Heart right ventricle (tissue), 16 donors: ENCODE measurements around the gene OR6B2. TPM values are rescaled to one million over a fixed set of nuclear protein-coding genes. Genes with fewer than 3 reads are reported as not detected.
A peak's percentile ranks its signal among the peaks of the same experiment; 100 is the strongest.

Source experiments
- ATAC-seq, 8 donors: fragments of 200-7000 bp; cut with Tn5 transposase; one replicate each; pipeline ENCODE4 v1.9.1; 2020; ENCODE audit warnings: mild to moderate bottlenecking in 8 of 8, moderate library complexity in 8 of 8, moderate number of reproducible peaks in 1 of 8
- DNase-seq, 2 donors: peaks; one replicate each; pipeline ENCODE4 v3.0.0-alpha.2; 2020
- H3K27ac ChIP-seq, 10 donors: fragments of 200-600 bp; sonication (generic) in 2 of 10; one replicate each; pipeline versions ENCODE4 v1.5.0 to v1.8.0; 2020 to 2022; ENCODE audit warnings: mild to moderate bottlenecking in 3 of 10
- H3K27me3 ChIP-seq, 7 donors: fragments of 200-600 bp; one replicate each; pipeline ENCODE4 v1.8.0; 2021 to 2022; ENCODE audit warnings: mild to moderate bottlenecking in 2 of 7
- H3K36me3 ChIP-seq, 9 donors: fragments of 200-600 bp; sonication (generic) in 1 of 9; one replicate each; pipeline versions ENCODE4 v1.5.0 to v1.8.0; 2020 to 2022; ENCODE audit warnings: mild to moderate bottlenecking in 2 of 9
- H3K4me1 ChIP-seq, 9 donors: fragments of 200-600 bp; sonication (generic) in 1 of 9; one replicate each; pipeline versions ENCODE4 v1.5.0 to v1.8.0; 2020 to 2022; ENCODE audit warnings: mild to moderate bottlenecking in 4 of 9
- H3K4me3 ChIP-seq, 10 donors: fragments of 200-600 bp; sonication (generic) in 2 of 10; one replicate each; pipeline versions ENCODE4 v1.5.0 to v1.8.0; 2020 to 2022; ENCODE audit warnings: mild to moderate bottlenecking in 7 of 10, moderate library complexity in 2 of 10
- H3K9me3 ChIP-seq, 11 donors: fragments of 200-600 bp in 10 of 11; sonication (generic) in 2 of 11; one replicate each; pipeline versions ENCODE4 v1.5.0 to v1.8.0; 2013 to 2022; ENCODE audit warnings: mild to moderate bottlenecking in 2 of 11, control low read depth in 1 of 11, moderate library complexity in 1 of 11
- CTCF ChIP-seq, 9 donors: fragments of 200-600 bp; sonication (generic) in 2 of 9; IDR thresholded peaks; one replicate each; pipeline versions ENCODE4 v1.5.0 to v1.8.0; 2021 to 2022; ENCODE audit warnings: antibody characterized with exemption in 9 of 9, mild to moderate bottlenecking in 5 of 9, moderate library complexity in 1 of 9
- WGBS, 2 donors: extraction: QIAGEN DNeasy Blood & Tissue Kit; methylation state at CpG; one replicate each; pipeline ENCODE4 v1.1.7; 2013; ENCODE audit warnings: inconsistent platforms in 1 of 2; 5-methylcytosine and 5-hydroxymethylcytosine counted together
- intact Hi-C, 10 donors: fragments of 100-400 bp; cut with DNase I; formaldehyde crosslinking; loops; one replicate each; pipeline versions ENCODE4 v1.11.1 to v1.14.2; 2022
- polyA plus RNA-seq, 2 donors: library from polyadenylated mRNA; stranded (reverse); fragments of 200-250 nt; gene quantifications; one replicate each; pipeline ENCODE4 v1.2.3, GENCODE V29; 2013
- total RNA-seq, 10 donors: library from RNA; stranded (reverse); fragmentation: NEBNext Ultra II Directional in 3 of 10; extraction: Animal tissue kit (Norgen Biotek cat#: 25700) in 3 of 10; gene quantifications; one replicate each; pipeline versions ENCODE4 v1.2.1 to v1.2.4, GENCODE V29; 2021 to 2023
- donor health status: Arrhythmogenic right ventricular cardiomyopathy.
- donor health status: ischemic (EF 13 %, LVEDD 7.1; RV severe dilation, severe dysfunction).
- donor health status: healthy with polysubstance abuse.
- donor health status: DM: no; HTN: yes; CAD: no.
- donor health status: DM: no; HTN: no; CAD: no.
- donor health status: ischemic (EF 25% LVEDD 6.9; RV normal size, moderate dysfunction).
- donor health status: ischemic (EF 25% LVEDD 5.7; RV mildly dilated, moderate dysfunction).
- donor health status: healthy.
- donor health status: DM: yes; HTN: yes; CAD: no.
- donor health status: Ischemic cardiomyopathy.
- donor health status: ischemic (EF 35%, LVEDD 5.7; RV mildly dilated, moderate dysfunction).
- donor health status: nonischemic (EF 11% LVEDD 7.7; RV severe dilation, severe dysfunction).
- donor health status: DM: yes; HTN: yes; CAD: no.
- donor health status: PGD.
- donor health status: ischemic (EF 29% LVEDD 5.4; RV normal size, mild dysfunction).
- donor health status: nonischemic (EF 23%, LVEDD 6.1; RV moderate dilation, normal function).

The OR6B2 gene
- total and polyA plus RNA-seq, 12 donors = not detected

GRCh38 chr2:240064898-240065297 is 34.7 kb upstream of the OR6B2 start:
- ATAC-seq (no peak), DNase-seq (no peak)
- intact Hi-C loops = no loop called here
- 85 to 86% methylated on average over 4 of the region's 4 CpGs for WGBS, 2 donors
- TF ChIP-seq CTCF (IDR thresholded peaks at IDR 0.05) = no peak
- Histone ChIP-seq H3K27ac (no peak overlapping the region), H3K4me3 (no peak overlapping the region), H3K9me3 (peaks cover 0 to 26% (median 0%) of the 10 kb centered on the region in 11 donors), H3K4me1 (no peaks in the 10 kb centered on the region), H3K36me3 (no peaks in the 10 kb centered on the region), H3K27me3 (peaks cover 0 to 20% (median 10%) of the 10 kb centered on the region in 7 donors)

- peaks cover 0 to 12% (median 0%) of the 10 kb centered on the region in 11 donors for H3K9me3 ChIP-seq
- DNase-seq (no peak), ATAC-seq (peak in 4 of 8 donors; percentile 35 to 65 (median 55))
- WGBS, 2 donors = 41 to 43% methylated on average over 4 of the region's 4 CpGs
- no peak overlapping the region for H3K4me3 ChIP-seq
- no peaks in the 10 kb centered on the region for H3K36me3 ChIP-seq
- peak in 8 of 9 donors; percentile 41 to 71 (median 62) for TF ChIP-seq CTCF (IDR thresholded peaks at IDR 0.05)
- H3K4me1 ChIP-seq = no peaks in the 10 kb centered on the region
- intact Hi-C loops = loop anchor here in 8 of 10 donors (1.0 to 2.0 kb wide), 4 partner anchors 80 to 83 kb away; partner anchors contain the start of gene OTOS (in 1 of the 8)
- no peak overlapping the region for H3K27ac ChIP-seq
- peaks cover 0 to 46% (median 27%) of the 10 kb centered on the region in 7 donors for H3K27me3 ChIP-seq
These were observed 30.9 kb upstream of the OR6B2 start for GRCh38 chr2:240060977-240061591.

- Histone ChIP-seq H3K9me3 (no peaks in the 10 kb centered on the region), H3K27me3 (peaks cover 0 to 77% (median 53%) of the 10 kb centered on the region in 7 donors), H3K27ac (no peak overlapping the region), H3K36me3 (no peaks in the 10 kb centered on the region), H3K4me3 (no peak overlapping the region), H3K4me1 (no peaks in the 10 kb centered on the region)
- TF ChIP-seq CTCF (IDR thresholded peaks at IDR 0.05) = no peak
- DNase-seq = no peak
- 82 to 83% methylated on average over 11 of the region's 11 CpGs for WGBS, 2 donors
- intact Hi-C loops = loop anchor here in 1 of 10 donors (5.0 kb wide), 1 partner anchor 86 kb away; the partner anchor contains the start of gene OTOS
- ATAC-seq = no peak
These were observed 26.4 kb upstream of the OR6B2 start for GRCh38 chr2:240056678-240057077.

GRCh38 chr2:240055177-240055917 is 25.1 kb upstream of the OR6B2 start:
- H3K27ac ChIP-seq = no peak overlapping the region
- 36 to 42% methylated on average over 13 of the region's 13 CpGs for WGBS, 2 donors
- no peaks in the 10 kb centered on the region for H3K9me3 ChIP-seq
- H3K27me3 ChIP-seq = peaks cover 0 to 86% (median 61%) of the 10 kb centered on the region in 7 donors
- no peak for ATAC-seq
- H3K4me1 ChIP-seq = no peaks in the 10 kb centered on the region
- no peak for TF ChIP-seq CTCF (IDR thresholded peaks at IDR 0.05)
- no peaks in the 10 kb centered on the region for H3K36me3 ChIP-seq
- H3K4me3 ChIP-seq = no peak overlapping the region
- intact Hi-C loops = loop anchor here in 1 of 10 donors (5.0 kb wide), 1 partner anchor 87 kb away; the partner anchor contains the start of gene OTOS
- no peak for DNase-seq
